ENCODE results near the gene GLCE. TPM values are rescaled to one million over a fixed set of nuclear protein-coding genes. Genes with fewer than 3 reads are reported as not detected.

Gene GLCE
- total RNA-seq, 1 experiment from 2014 or later = 7.5 TPM

DNA sequence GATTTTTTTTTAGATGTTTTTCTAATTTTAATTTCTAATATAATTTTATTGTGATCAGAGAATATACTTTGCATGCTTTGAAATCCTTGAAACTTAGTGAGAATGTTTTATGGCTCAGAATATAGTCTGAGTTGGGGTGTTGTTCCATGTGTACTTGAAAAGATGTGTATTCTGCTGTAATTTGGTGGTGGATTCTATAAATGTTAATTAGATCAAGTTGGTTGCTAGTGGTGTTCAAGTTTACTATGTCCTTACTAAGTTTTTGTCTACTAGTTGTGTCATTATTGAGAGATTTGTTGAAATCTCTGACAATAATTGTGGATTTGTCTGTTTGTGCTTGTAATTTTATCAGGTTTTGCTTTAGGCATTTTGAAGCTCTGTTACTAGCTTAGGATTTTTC, 29.7 kb downstream of the GLCE start:
- no peak for DNase-seq (ENCODE audit: unreplicated experiment)
- Mint-ChIP-seq H3K36me3 (ENCODE audit: insufficient read depth, unreplicated experiment) (no peaks in the 10 kb centered on the region), H3K4me3 (ENCODE audit: unreplicated experiment) (no peak overlapping the region), H3K9me3 (ENCODE audit: unreplicated experiment) (peaks cover 25% of the 10 kb centered on the region), H3K4me1 (ENCODE audit: insufficient read depth, unreplicated experiment) (no peaks in the 10 kb centered on the region), H3K27me3 (ENCODE audit: insufficient read depth, unreplicated experiment) (no peaks in the 10 kb centered on the region), H3K27ac (ENCODE audit: low read depth, unreplicated experiment) (no peak overlapping the region)
- intact Hi-C loops (cut with micrococcal nuclease) = no loop called here
- no TSS peak for BruUV-seq (replicated peaks)
- ChIA-PET CTCF (interaction anchor here (1.4 kb wide), 1 partner anchor 10 kb away, joined by 3 read pairs; no protein-coding TSS in a partner anchor), POLR2A (interaction anchor here (0.8 to 1.2 kb wide), 2 partner anchors 15 to 43 kb away, joined by 3 to 4 read pairs; no protein-coding TSS in a partner anchor)
- TF ChIP-seq CTCF (IDR thresholded peaks at IDR 0.05; ENCODE audit: unreplicated experiment) = no peak

- peaks cover 25% of the 10 kb centered on the region for H3K9me3 Mint-ChIP-seq (ENCODE audit: unreplicated experiment)
- BruUV-seq (replicated peaks) = no TSS peak
- intact Hi-C loops (cut with micrococcal nuclease) = no loop called here
- POLR2A ChIA-PET = interaction anchor here (0.8 to 1.2 kb wide), 2 partner anchors 15 to 42 kb away, joined by 3 to 4 read pairs; no protein-coding TSS in a partner anchor
- H3K4me3 Mint-ChIP-seq (ENCODE audit: unreplicated experiment) = no peak overlapping the region
- CTCF ChIA-PET = interaction anchor here (1.4 kb wide), 1 partner anchor 10 kb away, joined by 3 read pairs; no protein-coding TSS in a partner anchor
- H3K27me3 Mint-ChIP-seq (ENCODE audit: insufficient read depth, unreplicated experiment) = no peaks in the 10 kb centered on the region
- H3K36me3 Mint-ChIP-seq (ENCODE audit: insufficient read depth, unreplicated experiment) = no peaks in the 10 kb centered on the region
- no peak for DNase-seq (ENCODE audit: unreplicated experiment)
- H3K4me1 Mint-ChIP-seq (ENCODE audit: insufficient read depth, unreplicated experiment) = no peaks in the 10 kb centered on the region
- TF ChIP-seq CTCF (IDR thresholded peaks at IDR 0.05; ENCODE audit: unreplicated experiment) = no peak
- no peak overlapping the region for H3K27ac Mint-ChIP-seq (ENCODE audit: low read depth, unreplicated experiment)
These were observed 30.1 kb downstream of the GLCE start for GRCh38 chr15:69190504-69190903.

DNA sequence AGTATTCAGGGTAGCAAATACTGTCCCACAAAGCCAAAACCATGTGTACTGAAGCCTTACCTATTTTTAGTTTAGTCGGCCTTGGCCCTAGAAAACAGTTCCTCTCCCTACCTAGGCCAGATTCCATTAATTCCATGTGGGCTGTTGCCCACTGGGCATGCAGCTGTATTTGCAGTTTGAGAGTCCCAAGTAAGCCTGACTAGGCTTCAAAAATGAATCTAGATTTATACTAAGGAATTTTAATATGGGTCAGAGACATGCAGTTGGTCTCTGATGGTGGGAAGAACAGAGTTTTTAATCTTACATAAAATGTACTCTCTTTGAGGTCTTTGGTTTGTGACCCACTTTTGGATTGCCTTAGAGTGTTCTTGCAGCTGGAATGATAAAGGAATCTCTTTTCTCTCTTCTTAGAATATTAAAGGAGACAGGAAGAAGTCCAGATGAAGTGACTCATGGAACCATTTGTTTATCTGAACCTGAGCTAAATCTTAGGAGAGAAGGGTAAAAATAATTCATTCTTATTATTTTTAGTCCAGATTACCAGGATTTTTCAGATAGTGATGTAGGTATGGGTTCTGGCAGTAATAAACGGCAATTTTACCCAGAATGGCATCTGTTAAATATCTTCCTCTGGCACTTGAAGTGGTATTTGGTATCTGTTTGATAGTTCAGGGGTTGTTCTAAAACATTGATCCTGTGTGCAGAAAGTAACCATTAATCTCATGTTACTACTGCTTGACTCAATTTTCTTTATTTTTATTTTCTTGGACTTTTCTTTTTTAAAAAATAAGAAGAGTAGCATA, 33.8 kb downstream of the GLCE start:
- intact Hi-C loops (cut with micrococcal nuclease) = no loop called here
- TF ChIP-seq CTCF (IDR thresholded peaks at IDR 0.05; ENCODE audit: unreplicated experiment) = no peak
- H3K9me3 Mint-ChIP-seq (ENCODE audit: unreplicated experiment) = peaks cover 20% of the 10 kb centered on the region
- ChIA-PET POLR2A (interaction anchor here (0.8 to 2.3 kb wide), 3 partner anchors 10 to 34 kb away, joined by 4 to 7 read pairs (median 4); partner anchors contain the start of gene GLCE), CTCF (interaction anchor here (0.6 kb wide), 1 partner anchor 23 kb away, joined by 3 read pairs; no protein-coding TSS in a partner anchor)
- H3K27me3 Mint-ChIP-seq (ENCODE audit: insufficient read depth, unreplicated experiment) = no peaks in the 10 kb centered on the region
- peaks cover 7% of the 10 kb centered on the region for H3K36me3 Mint-ChIP-seq (ENCODE audit: insufficient read depth, unreplicated experiment)
- peaks cover 7% of the 10 kb centered on the region for H3K4me1 Mint-ChIP-seq (ENCODE audit: insufficient read depth, unreplicated experiment)
- no peak overlapping the region for H3K27ac Mint-ChIP-seq (ENCODE audit: low read depth, unreplicated experiment)
- no peak overlapping the region for H3K4me3 Mint-ChIP-seq (ENCODE audit: unreplicated experiment)
- BruUV-seq (replicated peaks) = no TSS peak
- DNase-seq (ENCODE audit: unreplicated experiment) = peak; percentile 3

GRCh38 chr15:69194854-69195253, 34.4 kb downstream of the GLCE start:
- Mint-ChIP-seq H3K4me1 (ENCODE audit: insufficient read depth, unreplicated experiment) (peaks cover 7% of the 10 kb centered on the region), H3K9me3 (ENCODE audit: unreplicated experiment) (peaks cover 14% of the 10 kb centered on the region), H3K4me3 (ENCODE audit: unreplicated experiment) (no peak overlapping the region), H3K36me3 (ENCODE audit: insufficient read depth, unreplicated experiment) (peaks cover 7% of the 10 kb centered on the region), H3K27me3 (ENCODE audit: insufficient read depth, unreplicated experiment) (no peaks in the 10 kb centered on the region), H3K27ac (ENCODE audit: low read depth, unreplicated experiment) (no peak overlapping the region)
- no peak for TF ChIP-seq CTCF (IDR thresholded peaks at IDR 0.05; ENCODE audit: unreplicated experiment)
- DNase-seq (ENCODE audit: unreplicated experiment) = no peak
- intact Hi-C loops (cut with micrococcal nuclease) = no loop called here
- ChIA-PET POLR2A (interaction anchor here (2.3 kb wide), 1 partner anchor 10 kb away, joined by 7 read pairs; no protein-coding TSS in a partner anchor), CTCF (no interaction called here)
- BruUV-seq (replicated peaks) = no TSS peak

Data from MCF 10A (cell line).